Ishikawa (cell line): ENCODE data around the gene UBE2O.

Source experiments
- CEBPB ChIP-seq: IDR thresholded peaks from 2 replicates; pipeline ENCODE4 v1.6.1; 2012
- CREB1 ChIP-seq: IDR thresholded peaks from 2 replicates; pipeline ENCODE4 v1.6.1; 2012; ENCODE audit warnings: low read depth
- EGR1 ChIP-seq: IDR thresholded peaks from 2 replicates; pipeline ENCODE4 v1.6.1; 2012
- EP300 ChIP-seq: IDR thresholded peaks from 2 replicates; pipeline ENCODE4 v1.6.1; 2012; ENCODE audit warnings: borderline replicate concordance
- FOXM1 ChIP-seq: IDR thresholded peaks from 2 replicates; pipeline ENCODE4 v1.6.1; 2012; ENCODE audit warnings: low read depth, borderline replicate concordance
- NFIC ChIP-seq: IDR thresholded peaks from 2 replicates; pipeline ENCODE4 v1.6.1; 2012
- RAD21 ChIP-seq: IDR thresholded peaks from 2 replicates; pipeline ENCODE4 v1.6.1; 2012; ENCODE audit warnings: low read depth
- TAF1 ChIP-seq: IDR thresholded peaks from 2 replicates; pipeline ENCODE4 v1.6.1; 2012; ENCODE audit warnings: low read depth, mild to moderate bottlenecking
- TCF12 ChIP-seq: IDR thresholded peaks from 2 replicates; pipeline ENCODE4 v1.6.1; 2012; ENCODE audit warnings: low read depth
- TEAD4 ChIP-seq: IDR thresholded peaks from 2 replicates; pipeline ENCODE4 v1.6.1; 2012
- USF1 ChIP-seq: IDR thresholded peaks from 2 replicates; pipeline ENCODE4 v1.6.1; 2012
- YY1 ChIP-seq: IDR thresholded peaks from 2 replicates; pipeline ENCODE4 v1.6.1; 2012; ENCODE audit warnings: low read depth
- ZBTB7A ChIP-seq: IDR thresholded peaks from 2 replicates; pipeline ENCODE4 v1.6.1; 2012; ENCODE audit warnings: low read depth
- TF ChIP-seq, protein P1 (sequence below): IDR thresholded peaks from 2 replicates; pipeline ENCODE4 v1.6.1; 2012; ENCODE audit warnings: low read depth, mild to moderate bottlenecking
- TF ChIP-seq, protein P2 (sequence below): IDR thresholded peaks from 2 replicates; pipeline ENCODE4 v1.6.1; 2012

The UBE2O gene

DNA sequence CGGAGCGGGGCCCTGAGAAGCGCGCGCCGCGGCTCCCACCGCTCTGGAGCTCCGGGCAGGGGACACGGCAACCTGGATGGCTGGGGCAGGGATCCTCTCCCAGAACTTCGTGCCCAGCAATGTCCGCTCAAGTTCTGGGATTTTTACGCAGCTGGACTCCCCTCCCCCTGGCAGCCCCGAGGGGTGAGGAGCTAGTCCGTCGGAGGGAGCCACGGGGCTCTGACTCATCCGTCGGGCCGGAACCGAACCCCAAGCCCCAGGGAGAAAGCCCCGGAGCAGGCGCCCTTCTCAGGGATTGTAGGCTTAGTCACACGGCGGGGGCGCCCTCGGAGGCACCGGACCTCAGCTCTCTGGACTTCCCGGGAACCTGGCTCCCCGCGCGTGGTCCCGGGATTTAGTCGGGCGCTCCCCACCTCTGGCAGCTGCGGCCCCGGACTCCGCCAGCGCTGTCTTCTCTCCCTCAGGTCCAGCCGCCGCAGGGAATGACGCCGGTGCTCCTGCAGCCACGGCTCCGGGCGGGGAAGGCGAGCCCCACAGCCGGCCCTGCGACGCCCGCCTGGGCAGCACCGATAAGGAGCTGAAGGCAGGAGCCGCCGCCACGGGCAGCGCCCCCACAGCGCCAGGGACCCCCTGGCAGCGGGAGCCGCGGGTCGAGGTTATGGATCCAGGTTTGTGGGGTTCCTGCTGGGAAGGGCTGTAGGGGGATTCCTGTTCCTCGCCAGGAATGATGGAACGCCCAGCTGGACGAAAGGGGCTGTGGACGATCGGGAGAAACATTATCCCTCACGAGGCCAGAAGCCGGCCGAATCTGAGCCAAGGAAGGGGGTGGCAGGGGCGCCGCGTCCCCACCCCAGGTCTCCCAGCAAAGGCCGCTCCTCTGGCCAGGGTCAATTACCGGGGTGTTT, 67.7 kb downstream of the UBE2O start:
- TF ChIP-seq ZBTB7A (peak; percentile 36; the same call in 1 of the 2 replicates), TAF1 (no peak)

DNA sequence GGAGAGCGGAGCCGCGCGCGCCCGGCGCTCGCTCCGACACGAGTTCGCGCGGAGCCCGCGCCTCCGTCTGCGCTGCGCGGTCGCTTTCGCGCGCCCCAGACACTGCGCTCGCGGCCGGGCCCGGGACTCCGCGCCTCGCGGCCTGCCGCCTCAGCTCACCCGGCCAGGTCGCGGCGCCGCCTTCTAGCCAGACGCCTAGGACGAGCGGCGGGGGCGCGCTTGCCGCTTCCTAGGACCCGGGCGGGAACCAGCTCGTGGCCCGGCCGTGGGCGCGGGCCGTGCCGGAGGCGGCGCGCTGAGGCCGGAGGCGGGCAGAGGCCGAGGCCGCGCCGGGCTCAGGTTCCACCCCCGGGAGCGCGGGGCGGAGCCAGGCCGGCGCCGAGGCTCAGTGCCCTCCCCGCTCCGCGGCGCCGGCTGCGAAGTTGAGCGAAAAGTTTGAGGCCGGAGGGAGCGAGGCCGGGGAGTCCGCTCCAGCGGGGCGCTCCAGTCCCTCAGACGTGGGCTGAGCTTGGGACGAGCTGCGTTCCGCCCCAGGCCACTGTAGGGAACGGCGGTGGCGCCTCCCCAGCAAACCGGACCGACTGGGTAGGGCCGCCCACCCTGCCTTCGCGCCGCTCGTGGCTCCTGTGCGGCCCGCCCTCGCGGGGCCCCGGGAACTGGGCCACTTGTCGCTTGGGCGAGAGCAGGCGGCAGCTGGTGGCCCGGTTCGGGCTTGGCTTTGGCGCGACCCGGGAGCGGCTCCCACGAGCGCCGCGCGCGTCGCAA, 68.5 kb downstream of the UBE2O start, which contains the start of gene SPHK1:
TSS of gene SPHK1 (plus strand) at position 388 of the 765 bp plus-strand sequence. CDS start 1,036 bp downstream, outside the sequence.
- TF ChIP-seq TCF12 (no peak; the same call in 1 of the 2 replicates), TAF1 (peak; percentile 63; the same call in 1 of the 2 replicates), CEBPB (no peak), YY1 (no peak), NFIC (no peak), EP300 (no peak), ZBTB7A (no peak), RAD21 (no peak), EGR1 (0 out of 2 replicates have a peak, but pooled peaks have one; percentile 11), FOXM1 (no peak), USF1 (no peak), TEAD4 (no peak), CREB1 (no peak)
- TF ChIP-seq, protein P1, sequence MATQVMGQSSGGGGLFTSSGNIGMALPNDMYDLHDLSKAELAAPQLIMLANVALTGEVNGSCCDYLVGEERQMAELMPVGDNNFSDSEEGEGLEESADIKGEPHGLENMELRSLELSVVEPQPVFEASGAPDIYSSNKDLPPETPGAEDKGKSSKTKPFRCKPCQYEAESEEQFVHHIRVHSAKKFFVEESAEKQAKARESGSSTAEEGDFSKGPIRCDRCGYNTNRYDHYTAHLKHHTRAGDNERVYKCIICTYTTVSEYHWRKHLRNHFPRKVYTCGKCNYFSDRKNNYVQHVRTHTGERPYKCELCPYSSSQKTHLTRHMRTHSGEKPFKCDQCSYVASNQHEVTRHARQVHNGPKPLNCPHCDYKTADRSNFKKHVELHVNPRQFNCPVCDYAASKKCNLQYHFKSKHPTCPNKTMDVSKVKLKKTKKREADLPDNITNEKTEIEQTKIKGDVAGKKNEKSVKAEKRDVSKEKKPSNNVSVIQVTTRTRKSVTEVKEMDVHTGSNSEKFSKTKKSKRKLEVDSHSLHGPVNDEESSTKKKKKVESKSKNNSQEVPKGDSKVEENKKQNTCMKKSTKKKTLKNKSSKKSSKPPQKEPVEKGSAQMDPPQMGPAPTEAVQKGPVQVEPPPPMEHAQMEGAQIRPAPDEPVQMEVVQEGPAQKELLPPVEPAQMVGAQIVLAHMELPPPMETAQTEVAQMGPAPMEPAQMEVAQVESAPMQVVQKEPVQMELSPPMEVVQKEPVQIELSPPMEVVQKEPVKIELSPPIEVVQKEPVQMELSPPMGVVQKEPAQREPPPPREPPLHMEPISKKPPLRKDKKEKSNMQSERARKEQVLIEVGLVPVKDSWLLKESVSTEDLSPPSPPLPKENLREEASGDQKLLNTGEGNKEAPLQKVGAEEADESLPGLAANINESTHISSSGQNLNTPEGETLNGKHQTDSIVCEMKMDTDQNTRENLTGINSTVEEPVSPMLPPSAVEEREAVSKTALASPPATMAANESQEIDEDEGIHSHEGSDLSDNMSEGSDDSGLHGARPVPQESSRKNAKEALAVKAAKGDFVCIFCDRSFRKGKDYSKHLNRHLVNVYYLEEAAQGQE = no peak
- TF ChIP-seq, protein P2, sequence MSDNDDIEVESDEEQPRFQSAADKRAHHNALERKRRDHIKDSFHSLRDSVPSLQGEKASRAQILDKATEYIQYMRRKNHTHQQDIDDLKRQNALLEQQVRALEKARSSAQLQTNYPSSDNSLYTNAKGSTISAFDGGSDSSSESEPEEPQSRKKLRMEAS = peak; percentile 50

DNA sequence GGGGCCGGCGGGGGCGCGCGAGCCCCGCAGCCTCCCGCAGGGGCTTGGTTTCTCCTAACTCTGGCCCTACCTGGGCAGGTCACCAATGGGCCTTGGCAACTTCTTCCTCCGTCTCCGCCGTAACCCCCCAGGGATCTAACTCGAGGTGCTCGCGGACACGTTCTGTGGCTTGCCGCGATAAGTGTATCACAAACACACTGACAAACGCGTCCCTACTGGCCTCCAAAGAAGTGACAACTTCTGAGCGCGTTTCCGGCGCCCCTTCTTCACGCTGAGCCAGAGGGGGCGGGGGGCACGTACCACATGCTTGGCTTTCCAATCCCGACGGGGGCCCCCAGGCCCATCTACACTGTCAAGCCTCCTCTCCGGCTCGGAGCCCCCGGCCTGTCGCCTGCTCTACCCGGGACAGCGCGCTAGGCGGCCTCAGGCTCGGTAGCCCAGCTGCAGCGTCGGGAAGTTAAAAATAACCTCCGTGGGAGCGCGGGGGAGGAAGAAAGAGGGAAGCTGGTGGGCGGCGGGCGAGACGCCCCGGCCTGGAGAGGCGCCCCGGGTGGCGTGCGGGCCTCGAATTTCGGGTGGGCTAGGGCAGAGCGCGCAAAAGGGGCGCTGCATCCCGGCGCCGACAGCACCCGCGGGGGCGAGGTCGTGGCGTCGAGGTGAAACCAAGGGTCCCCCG, 69.3 kb downstream of the UBE2O start:
- TF ChIP-seq USF1 (no peak), ZBTB7A (peak; percentile 48; the same call in 1 of the 2 replicates), EGR1 (peak; percentile 59), FOXM1 (no peak)
- TF ChIP-seq, protein P2 = no peak; the same call in 1 of the 2 replicates

GRCh38 chr17:76382803-76383545, 70.0 kb downstream of the UBE2O start:
- TF ChIP-seq CEBPB = no peak
- TF ChIP-seq ZBTB7A = peak; percentile 66
- 0 out of 2 replicates have a peak, but pooled peaks have one; percentile 42 for TF ChIP-seq TEAD4

GRCh38 chr17:76382351-76382802, 70.6 kb downstream of the UBE2O start:
- TF ChIP-seq ZBTB7A (no peak), CEBPB (no peak)

DNA sequence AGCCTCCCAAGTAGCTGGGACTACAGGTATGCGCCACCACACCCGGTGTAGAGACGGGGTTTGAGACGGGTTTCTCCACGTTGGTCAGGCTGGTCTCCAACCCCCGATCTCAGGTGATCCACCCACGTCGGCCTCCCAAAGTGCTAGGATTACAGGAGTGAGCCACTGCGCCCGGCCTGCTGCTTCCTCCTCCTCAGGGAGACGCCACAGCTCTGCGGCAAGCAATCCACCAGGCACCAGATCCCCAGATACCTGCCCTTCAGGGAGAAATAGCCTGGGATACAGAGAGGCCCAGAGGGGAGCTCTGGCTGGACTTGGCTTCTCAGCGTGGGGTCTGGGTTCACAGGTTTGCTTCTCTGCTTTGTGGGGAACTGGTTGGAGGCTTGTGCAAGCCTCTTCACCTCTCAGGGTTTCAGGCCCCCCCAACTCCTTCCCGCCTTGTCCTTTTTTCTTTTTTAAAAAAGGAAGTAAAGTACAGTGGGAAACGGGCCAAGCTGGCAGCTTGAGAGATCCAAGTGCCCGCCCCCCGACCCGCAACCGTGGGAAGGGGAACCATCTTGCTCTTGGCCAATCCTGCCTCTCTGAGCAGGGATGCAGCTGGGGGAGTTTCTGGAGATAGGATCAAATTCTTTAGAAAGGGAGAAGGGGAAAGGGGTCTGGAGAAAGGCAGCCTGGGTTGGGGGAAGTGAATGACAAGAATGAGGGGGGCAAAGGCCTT, 71.2 kb downstream of the UBE2O start:
- TF ChIP-seq TAF1 (no peak), RAD21 (no peak), EGR1 (no peak), CREB1 (no peak), ZBTB7A (no peak)
- TF ChIP-seq, protein P2 = no peak
